Activated CD4-positive, CD25-positive, alpha-beta regulatory T cell treated with anti-CD3 and anti-CD28 coated beads, Interleukin-2, amount 50 U/mL, for 72 hours (primary cell): ENCODE measurements around the gene PIK3R5.
"Not testable (repeated sequence)": the region's sequence is repeated elsewhere in the genome, so short reads cannot be mapped to it uniquely, and the experiment has no call there.

Experiments
- DNase-seq: peaks from one replicate; pipeline ENCODE4 v3.0.0; 2021

Gene PIK3R5

DNA sequence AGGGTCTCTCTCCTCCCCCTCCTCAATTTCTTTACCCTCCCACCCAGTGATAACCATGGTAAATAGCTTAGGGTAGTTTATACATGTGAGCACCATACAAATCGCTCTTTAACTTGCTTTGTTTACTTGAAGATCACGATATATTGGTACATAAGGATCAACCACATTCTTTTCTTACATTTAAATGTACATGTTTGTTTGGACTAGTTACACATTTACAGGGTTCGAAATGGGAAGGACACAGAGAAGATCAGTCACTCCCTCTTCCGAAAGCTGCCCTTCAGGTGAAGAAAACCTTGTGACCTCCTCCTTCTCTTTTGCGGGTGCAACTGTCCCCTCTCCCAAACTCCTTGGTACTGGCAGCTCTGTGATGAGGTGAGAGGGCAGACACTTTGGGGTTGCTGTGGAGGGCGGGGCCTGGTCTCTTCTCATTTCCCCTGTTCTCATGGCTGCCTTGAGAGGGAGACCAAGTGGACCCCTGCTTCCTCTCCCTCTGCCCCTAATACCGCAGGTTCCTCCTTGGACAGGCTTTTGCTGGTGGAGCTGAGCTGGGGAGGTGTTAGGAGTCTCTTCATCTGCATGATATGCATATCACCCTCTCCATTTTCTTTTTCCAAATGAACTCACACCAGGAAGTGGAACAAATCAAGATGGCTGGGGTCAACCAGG, 93.3 kb downstream of the PIK3R5 start:
- no peak for DNase-seq

DNA sequence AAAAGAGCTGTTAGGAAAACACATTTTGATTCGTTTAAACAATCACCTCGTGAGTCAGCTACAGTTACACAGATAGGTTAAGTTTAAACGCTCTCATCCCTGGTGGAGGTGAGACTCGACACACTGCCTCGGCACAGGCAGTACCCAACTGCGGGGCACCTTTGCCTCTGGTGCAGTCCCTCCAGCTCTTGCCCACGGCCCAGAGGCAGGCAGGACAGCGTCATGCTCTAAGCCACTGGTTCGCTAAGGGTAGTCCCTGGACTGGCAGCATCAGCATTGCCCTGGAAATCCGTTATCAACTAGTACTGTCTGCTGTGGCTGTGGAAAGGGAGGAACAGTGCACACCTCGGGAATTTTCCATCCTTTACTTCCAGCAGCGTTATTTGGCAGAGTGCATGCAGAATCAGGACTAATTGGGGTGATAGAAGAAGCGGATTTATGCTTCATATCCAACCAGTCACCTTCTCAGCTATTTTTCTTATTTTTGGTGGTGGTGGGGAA, 94.4 kb downstream of the PIK3R5 start:
- no peak for DNase-seq

DNA sequence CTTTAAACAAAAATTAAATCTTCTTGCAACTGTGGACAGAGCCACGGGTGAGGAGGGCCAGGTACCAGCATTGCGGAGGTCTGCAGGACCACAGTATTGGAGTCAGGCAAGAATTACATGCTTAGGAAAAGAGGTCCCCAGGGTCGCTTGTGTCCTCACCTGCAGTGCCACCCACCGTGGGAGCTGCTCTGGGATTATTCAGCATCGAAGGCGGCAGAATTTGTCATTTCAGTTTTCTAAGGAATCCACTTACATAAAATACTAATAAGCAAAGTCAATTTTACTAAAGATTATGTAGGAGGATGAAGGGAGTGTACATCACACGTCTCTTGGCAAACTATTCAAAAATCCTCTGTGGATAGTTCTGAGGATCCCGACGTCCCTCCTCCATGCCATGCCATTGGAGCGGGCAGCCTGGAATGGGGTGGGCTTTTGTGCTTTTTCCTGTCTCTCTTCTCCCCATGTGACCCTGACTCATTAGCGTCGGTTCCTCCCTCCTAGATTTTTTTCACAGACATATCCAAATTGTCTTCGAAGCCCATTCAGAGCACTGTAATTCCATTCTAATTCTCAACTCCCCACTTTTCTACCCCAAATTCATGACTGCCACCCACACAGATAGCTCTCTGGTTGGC, 95.0 kb downstream of the PIK3R5 start:
- no peak for DNase-seq

DNA sequence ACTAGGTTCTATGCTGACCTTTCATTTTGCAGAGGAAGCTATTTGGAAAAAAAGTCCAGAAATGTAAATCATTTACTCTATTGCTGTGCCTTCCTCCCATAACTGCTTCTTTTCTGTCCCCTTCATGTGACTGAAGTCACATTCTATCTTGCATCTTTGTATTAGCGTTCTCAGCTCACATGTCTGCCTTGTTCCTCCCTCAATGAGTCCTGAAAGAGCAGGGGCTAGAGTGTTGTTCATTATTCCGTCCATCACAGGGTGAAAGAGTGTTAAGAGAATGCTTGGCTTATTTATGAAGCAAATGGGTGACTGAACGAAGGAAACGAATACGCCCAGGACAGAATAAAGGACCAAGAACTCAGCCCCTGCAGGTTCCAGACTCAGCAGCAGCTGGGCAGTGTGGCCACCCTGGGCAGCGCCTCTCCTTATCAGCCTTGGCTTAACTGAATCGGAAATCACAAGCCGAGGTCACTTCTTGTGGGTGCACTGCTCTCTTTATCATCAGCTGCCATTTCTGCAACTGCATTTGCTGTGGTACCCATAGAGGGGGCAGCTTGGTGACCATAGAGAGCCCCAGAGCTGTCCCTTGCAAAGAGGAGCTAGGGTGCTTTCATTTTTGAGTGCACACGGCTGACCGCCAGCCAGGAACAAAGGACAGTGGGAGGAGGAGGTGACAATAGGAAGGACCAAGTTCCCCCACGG, 96.2 kb downstream of the PIK3R5 start:
- DNase-seq, result peak; percentile 7

DNA sequence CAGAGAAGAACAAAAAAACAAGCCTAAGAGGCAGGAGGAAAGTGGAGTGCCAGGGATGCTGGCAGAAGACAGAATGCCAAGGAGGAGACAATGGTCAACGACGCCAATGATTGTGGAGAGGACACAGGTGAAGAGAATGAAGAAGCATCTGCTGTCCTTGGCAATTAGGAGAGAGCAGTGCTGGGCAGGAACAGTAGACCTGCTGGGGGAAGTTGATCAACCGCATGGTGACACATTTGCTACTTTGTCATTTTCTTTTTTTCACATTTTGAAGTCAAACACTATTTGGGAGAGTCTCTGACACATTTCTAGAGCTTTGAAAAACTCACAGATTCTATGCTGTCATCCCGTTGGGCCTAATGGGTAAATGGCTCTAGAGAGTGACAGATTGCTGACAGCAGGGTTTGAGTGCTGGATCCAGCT, 97.0 kb downstream of the PIK3R5 start:
- no peak for DNase-seq

DNA sequence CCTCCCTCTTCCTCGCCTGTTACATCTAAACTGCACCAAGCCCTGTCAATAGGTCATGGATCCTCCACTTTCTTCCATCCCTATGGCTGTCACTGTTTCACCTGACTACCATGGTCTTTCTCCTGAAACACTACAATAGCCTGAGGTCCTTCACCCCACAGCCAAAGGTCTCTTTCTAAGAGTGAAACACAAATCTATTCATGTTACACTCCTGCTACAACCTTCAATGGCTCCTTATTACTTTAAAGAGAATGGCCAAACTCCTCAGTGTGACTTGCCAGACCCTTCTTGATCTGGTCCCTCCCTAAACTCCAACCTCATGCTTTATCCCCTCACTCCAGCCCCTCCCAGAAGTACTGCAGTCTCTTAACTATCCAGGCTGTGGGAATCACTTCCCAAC, 97.4 kb downstream of the PIK3R5 start:
- DNase-seq, result peak; percentile 1

DNA sequence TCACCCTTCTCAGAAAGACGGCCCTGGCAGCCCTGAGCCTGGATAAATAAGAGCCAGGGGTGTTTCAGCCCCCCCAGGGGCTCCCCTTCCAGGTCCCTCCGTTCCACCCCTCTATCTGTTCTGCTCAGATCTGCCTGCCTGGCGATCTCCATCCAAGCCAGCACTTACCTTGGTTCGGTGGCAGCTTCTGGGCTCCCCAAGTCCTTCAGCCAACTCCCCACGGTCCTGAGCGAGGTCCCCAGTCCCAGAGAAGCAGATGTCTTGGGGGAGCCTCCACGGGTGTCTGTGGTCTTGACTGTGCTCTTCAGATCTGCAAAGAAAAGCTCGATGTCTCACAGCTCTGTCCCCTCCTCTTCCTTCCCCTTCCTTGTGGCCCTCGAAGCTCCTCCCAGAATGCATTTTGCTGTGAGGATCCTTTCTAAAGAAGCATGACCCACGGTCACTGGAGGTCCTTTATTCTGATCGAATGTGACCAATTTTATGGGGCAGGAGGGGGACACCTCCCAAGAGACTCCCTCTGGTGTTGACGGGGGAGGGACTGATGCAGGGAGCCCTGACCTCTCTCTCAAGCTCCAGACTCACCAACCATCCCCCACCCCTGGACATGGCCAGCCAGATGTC, 98.0 kb downstream of the PIK3R5 start, which contains the start of gene PIK3R6:
Gene PIK3R6, minus strand, starts transcription at position 314 of the 621 bp plus-strand sequence. CDS start 17,880 bp downstream, outside the sequence.
- peak; percentile 19 for DNase-seq

DNA sequence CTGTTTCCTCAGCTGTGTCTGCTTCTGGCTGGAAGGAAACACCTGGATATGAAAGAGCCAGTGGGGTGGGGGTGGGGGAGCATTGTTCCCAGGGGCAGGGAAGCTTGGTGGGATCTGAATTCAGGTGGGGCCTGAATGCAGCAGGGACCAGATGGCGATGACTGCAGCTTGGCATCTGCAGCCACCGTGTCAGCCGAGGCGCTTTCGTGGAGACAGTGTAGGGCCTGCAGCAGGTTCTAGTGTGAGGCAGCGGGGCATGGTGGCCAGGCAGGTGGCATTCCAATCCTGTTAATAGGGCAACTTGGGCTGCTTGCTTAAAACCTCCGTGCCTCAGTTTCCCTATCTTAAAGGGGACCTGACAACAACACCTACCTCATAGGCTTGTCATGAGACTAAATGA, 99.7 kb downstream of the PIK3R5 start:
- DNase-seq, result peak; percentile 7

DNA sequence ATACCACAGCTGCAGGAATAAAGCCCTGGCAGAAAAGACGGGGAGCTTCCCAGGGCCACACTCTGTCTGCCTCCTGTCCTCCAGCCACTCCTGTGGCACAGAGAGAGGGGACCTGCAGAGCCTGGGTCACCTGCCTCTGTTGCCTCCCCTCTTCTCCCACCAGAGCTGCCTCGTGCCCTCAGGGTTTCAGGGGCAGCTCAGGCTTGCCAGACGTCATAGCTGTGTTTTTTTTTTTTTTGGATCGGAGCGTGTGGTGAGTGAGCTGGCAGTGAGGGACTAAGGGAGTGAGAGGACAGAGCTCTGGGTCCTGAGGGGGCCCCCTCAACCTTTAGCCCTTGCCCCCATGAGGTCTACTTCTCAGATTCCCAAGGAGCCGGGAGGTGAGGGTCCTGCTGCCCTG, 100.1 kb downstream of the PIK3R5 start:
- peak; percentile 5 for DNase-seq

DNA sequence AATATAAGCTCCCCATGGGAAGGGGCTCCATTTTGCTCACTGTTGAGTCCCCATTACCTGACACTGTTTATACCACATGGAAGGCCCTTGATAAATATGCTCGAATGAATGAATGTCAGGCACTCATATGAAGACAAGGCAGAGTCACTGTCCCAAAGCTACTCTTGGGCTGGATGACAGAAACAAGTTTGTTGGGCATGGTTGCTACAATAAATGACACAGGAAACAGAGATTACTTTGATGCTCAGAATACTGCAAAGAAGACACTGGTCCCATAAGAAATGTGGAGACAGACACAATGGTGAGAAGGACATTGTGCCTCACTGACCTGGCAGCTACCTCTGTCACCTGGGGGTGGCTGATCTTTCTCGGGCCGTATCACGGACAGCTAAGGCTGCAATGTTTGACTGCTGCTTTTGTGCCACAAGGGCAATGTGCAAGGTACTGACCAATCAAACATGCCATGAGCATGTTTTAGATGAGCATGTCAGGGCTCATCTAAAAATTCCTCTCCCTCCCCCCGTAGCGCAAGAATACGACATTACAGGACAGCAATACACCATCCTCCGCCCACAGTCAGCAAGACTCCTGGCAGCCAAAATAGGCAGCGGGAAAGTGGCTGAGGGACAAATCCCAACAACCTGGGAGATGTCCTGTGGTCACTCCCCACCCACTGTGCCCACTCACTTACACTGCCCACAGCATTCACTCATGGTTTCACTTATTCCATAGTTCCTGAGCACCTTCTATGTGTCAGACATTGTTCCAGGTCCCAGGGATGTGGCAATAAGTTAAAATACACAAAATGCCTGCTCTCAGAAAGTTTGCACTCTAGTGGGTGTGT, 103.1 kb downstream of the PIK3R5 start:
- DNase-seq, result peak; percentile 5

DNA sequence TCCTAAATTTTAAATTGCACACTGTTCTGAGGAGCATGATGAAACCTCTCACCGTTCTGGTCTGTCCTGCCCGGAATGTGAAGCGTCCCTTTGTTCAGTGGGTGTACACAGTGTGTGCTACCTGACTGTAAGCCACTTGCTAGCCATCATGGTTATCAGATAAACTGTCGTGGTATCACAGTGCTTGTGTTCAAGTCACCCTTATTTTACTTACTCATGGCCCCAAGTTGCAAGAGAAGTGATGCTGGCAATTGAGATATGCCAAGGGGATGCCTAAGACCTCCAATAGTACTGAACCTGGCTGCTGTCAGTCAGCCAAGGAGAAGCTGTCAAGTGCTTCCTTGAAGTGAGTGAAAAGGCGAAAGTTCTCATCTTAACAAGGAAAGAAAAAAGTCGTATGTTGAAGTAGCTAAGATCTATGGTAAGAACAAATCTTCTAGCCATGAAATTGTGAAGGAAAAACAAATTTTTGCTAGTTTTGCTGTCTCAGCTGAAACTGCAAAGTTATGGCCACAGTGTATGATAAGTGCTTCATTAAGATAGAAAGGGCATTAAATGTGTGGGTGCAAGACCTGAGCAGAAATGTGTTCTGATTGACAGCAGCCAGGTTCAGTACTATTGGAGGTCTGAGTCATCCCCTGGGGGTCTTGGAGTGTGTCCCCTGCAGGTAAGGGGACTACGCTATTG, 103.9 kb downstream of the PIK3R5 start:
- peak; percentile 3 for DNase-seq

DNA sequence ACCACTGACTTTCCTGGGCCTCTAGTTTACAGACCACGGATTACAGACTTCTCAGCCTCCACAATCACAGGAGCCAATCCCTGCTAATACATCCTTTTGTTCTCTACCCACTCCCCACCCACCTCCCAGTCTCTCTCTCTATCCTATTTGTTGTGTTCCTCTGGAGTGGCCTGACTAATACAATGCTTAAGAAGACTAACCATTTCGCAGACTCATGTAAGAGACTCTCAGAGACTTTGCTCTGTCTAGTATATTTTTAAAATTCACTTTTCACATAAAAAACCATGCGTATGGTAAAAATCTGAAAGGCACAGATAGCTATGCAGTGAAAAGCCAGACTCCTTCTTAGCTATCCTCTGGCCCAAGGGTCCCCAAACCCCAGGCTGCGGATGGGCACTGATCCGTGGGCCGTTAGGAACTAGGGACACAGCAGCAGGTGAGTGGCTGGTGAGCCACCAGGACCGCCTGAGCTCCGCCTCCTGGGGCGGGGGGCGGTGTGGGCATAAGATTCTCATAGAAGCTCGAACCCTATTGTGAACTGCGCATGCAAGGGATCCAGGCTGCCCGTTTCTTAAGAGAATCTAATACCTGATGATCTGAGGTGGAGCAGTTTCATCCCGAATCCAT, 105.6 kb downstream of the PIK3R5 start:
- peak; percentile 16 for DNase-seq

DNA sequence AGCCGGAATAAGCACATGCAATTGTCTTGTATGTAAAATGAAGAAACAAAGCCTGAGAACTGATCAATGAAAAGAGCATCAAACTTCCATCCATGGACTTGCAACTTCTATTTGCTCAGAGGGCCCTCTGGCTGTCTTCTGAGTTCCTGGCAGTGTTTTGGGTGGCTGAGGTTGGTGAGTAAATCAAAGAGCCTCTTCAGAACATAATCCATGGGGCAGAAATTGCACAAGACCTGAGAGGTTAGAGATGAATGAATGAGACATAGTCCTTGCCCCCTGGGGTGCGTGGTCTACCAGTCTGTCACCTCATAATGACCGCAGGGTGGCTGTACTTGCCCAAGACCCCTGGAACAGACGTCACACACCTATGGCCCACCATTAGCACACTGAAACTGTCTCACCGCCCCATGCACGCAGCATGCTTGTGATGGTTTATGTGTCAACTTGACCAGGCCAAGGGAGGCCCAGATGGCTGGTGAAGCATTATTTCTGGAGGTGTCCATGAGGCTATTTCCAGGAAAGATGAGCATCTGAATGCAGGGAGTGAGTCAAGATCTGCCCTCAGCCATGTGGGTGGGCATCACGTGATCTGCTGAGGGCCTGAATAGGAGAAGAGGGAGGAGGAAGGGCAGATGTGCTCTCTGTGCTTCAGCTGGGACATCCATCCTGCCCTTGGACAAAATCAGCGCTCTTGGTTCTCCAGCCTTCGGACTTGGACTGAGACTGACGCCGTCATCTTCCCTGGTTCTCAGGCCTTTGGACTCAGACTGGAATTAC, 106.3 kb downstream of the PIK3R5 start:
- DNase-seq, result peak; percentile 30

DNA sequence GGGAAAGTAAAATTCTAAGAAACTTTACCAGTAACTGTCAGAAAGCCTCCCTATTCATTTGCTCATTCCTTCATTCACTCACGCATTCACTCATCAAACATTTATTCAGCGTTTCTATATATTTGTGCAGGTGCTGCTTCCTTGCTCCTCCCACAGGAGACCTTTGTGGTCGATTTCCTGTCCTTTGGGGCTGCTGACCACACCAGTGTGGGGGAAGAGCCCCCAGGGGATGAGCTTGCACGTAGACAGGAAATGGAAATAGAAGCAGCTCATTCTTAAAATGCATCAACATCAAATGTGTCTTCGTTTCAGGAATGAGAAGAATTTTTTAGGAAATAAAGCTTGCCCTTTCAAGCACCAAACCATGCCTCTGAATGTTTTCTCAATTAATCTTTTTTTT, 107.6 kb downstream of the PIK3R5 start:
- DNase-seq, result peak; percentile 33

DNA sequence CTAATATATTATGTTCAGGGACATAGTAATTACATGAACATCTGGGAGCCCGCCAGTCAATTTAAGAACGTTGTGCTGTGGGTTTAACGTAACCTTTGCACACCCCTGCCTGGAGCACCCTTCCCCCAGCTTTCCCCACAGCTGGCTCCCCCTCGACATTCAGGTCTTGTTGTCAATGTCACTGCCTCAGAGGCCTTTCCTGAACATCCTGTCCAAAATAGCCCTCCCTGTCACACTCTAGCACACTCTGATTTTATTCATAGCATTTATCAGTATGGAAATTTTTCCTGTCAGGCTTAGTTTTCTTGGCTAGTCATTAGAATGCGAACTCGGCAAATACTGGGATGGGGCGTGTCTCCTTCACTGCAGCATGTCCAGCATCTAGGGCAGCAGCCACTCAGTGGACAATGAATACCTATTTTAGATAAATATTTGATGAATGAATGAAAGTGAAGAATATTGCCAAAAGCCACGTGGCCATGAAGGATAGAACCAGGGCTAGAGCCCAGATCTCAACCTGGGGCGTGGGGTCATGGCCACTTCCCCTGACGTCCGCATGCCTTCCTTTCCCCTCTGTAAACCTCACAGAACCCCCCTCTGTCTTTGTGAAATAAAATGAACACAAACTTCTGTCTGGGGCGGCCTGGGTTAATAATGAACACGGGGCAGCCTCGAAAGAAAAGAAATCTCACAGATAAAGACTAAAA, 108.5 kb downstream of the PIK3R5 start:
- peak; percentile 11 for DNase-seq

DNA sequence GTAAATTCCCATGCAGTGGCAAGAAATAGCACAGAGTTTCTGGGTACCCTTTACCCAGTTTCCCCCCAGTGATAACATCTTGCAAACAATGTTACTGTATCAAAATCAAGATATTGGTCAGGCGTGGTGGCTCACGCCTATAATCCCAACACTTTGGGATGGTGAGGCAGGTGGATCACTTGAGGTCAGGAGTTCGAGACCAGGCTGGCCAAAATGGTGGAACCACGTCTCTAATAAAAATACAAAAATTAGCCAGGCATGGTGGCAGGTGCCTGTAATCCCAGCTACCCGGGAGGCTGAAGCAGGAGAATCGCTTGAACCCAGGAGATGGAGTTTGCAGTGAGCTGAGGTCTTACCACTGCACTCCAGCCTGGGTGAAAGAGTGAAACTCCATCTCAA, 109.3 kb downstream of the PIK3R5 start:
- not testable (repeated sequence) for DNase-seq

DNA sequence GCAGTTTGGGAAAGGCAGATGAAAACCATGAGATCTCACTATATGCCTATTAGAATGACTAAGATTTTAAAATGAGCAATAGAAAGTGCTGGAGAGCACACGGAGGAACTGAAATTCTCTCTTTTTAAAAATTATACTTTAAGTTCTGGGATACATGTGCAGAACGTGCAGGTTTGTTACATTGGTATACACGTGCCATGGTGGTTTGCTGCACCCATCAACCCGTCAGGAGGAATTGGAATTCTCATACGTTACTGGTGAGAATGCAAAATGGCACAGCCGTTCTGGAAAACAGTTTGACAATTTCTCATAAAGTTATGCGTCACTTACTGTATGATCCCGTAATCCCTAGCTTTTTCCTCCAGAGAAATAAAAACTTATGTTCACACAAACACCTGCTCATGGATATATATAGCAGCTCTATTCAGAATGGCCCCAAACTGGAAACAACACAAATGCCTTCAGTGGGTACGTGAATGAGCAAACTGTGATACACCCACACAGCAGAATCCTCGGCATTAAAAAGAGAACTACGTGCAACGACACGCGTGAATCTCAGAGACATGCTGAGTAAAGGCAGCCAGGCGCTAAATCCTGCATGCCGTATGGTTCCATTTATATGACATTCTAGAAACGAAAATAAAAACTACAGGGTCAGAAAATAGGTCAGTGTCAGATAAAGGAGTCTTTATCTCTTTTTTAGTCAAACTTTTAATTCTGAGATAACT, 109.9 kb downstream of the PIK3R5 start:
- peak; percentile 6 for DNase-seq

DNA sequence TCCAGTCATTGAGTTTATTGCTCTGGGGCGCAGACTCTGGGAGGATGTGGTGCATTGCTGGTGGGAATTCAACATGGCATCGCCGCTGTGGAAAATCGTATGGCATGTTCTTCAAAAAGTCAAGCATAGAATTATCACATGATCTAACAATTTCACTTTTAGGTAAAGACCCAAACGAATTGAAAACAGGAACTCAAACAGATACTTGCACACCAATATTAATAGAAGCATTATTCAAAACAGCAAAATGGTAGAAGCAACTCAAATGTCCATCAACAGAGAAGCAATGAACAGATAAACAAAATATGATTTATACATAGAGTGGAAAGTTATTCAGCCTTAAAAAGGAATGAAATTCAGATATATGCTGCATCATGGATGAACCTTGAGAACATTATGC, 113.9 kb downstream of the PIK3R5 start:
- no peak for DNase-seq
